ENCODE data around the gene NR5A1.

DNA sequence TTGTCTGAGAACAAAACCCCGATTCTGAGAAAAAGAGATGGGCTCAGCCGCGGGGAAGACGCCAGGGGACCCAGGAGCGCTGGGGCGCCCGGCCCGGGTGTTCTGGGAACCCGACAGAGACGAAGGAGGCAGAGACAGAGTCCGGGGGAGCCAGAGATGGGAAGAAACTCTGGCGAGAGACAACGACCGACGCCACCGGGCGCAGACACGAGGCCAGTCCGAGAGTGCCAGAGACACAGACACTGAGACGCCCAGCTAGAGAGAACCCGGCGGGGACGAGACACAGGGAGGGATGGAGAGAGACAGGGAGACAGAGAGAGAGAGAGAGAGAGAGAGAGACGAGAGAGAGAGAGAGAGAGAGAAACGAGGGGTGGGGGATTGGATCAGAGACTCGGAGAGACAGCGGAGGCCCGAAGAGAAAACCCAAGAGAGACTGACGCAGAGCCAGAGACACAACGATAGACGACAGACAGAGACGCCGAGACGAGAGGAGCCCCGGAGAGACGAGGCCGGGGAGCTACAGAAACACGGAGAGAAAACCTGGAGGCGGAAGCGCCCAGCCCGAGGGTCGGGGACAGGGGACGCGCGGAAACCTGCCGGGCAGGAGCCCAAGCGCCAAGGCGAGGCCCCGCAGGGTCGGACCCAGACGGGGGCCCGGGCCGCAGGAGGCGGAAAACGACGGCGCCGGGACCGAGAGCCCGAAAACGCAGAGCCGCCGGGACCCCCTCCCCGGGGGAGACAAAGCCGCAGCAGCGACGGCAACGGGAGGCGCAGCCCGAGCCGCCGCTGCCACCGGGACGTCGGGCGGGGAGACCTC is 3.3 kb downstream of the NR5A1 start:
- TF ChIP-seq, protein P1, sequence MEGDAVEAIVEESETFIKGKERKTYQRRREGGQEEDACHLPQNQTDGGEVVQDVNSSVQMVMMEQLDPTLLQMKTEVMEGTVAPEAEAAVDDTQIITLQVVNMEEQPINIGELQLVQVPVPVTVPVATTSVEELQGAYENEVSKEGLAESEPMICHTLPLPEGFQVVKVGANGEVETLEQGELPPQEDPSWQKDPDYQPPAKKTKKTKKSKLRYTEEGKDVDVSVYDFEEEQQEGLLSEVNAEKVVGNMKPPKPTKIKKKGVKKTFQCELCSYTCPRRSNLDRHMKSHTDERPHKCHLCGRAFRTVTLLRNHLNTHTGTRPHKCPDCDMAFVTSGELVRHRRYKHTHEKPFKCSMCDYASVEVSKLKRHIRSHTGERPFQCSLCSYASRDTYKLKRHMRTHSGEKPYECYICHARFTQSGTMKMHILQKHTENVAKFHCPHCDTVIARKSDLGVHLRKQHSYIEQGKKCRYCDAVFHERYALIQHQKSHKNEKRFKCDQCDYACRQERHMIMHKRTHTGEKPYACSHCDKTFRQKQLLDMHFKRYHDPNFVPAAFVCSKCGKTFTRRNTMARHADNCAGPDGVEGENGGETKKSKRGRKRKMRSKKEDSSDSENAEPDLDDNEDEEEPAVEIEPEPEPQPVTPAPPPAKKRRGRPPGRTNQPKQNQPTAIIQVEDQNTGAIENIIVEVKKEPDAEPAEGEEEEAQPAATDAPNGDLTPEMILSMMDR (IDR thresholded peaks at IDR 0.05) = no peak
- TF ChIP-seq POLR2A (IDR thresholded peaks at IDR 0.05) = no peak

Data from thyroid gland (tissue), 4 donors.